ENCODE results near the gene APBB2.
"Not testable (repeated sequence)": the region's sequence is repeated elsewhere in the genome, so short reads cannot be mapped to it uniquely, and the experiment has no call there.

The APBB2 gene

DNA sequence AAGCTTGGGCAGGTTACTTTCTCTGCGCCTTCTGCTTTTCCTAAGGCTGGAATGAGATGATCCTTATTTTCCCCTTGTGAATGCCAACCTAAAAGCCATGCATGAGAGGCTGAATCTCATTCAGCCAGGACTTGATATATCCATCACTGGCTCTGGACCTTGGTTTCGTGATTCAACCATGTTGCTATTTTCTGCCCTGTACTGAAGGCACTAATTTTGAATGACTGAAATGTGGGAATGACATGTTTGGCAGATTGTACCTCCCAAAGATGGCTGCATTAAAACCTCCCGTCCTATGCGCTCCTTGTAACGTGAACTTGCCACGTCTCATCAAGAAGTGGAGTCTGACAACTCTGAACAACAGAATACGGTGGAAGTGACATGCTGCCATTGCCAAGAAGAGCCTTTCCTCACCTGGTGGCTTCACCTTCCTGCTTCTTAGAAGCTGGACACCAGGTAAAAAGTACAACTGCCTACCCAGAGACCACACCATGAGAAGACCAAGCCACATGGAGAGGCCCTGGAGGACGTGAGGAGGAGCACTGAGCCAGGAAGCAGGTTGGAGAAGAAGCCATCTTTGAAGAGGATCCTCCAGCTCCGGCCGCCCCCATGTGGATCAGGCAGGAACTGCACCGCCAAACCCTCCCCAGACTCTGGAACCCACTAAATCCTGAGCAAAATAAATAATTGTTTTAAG, 290.1 kb downstream of the APBB2 start:
- peak; percentile 55 for DNase-seq

DNA sequence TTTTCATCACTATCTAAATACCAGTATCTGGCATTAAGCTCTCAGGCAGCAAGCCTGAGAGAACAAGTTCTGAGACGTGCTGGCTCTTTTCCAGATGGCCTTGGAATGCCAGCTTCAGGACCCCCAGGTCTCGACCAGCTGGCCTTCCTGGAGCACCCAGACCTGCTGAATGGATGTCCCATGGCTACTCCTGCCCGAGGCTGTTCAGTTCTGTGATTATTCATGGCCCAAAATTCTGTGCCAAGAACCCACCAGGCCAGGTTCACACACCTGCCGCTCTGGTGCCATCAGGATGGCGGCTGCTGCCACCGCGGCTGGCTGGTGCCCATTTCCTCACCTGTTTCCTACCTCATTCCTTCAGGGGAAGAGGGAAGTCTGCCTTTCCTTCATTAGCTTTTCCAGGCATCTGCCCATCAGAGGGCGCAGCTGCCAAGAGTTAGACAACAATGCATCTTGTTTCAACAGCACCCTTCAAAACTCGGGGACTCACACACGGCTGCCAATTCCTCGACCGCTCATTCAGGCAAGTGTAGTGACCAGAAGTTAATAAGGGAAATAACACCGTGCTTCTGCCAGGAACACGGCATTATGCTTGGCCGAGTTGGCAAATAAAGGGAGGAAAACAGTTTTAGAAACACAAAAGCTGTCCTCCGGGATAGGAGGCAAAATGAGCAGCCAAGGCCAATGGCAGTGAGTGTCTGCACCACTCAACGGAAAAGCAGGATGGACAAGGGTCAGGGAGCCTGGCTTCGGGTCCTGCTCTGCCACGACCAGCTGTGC, 290.8 kb downstream of the APBB2 start:
- no peak for DNase-seq

- DNase-seq = not testable (repeated sequence)
Observed at GRCh38 chr4:40919976-40920375, 294.4 kb downstream of the APBB2 start.

DNA sequence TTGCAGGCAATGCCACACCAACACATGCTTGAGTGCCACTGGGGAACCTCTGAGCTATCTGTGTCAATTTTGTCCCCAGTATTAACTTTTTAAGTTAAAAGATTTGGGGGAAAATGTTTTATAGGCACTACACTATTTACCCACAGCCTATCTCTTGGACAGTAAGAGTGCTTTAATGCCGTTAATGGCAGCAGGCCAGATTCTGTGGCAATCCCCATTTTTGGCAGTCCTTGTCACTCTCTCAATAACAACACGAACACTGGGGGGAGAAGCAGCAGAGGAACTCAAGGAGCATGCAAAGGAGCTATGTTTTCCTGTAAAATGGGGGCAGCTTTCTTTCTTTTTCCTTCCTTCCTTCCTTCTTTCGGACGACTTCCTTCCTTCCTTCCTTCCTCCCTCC, 296.0 kb downstream of the APBB2 start:
- DNase-seq = peak; percentile 30

DNA sequence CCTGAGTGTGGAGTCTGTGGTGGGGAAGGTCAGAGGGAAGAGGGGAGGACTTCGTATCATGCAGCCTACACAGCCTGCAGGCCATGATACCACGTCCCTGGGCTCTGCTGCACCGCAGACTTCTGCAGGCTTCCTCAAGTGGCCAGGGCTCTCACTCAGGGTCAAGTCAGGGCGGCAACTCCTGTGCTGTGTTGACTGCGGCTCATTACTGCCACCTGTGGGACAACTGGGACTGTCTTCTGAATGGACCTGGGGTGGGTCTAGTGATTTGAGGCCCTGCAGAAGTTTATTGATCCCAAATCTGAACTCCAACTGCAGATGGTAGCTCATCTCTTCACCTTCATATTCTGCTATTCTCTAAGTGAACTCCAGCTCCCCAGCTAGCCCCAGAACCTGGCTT, 297.5 kb downstream of the APBB2 start:
- peak; percentile 41 for DNase-seq

- DNase-seq = no peak
Observed at GRCh38 chr4:40916218-40916555, 298.2 kb downstream of the APBB2 start.

DNA sequence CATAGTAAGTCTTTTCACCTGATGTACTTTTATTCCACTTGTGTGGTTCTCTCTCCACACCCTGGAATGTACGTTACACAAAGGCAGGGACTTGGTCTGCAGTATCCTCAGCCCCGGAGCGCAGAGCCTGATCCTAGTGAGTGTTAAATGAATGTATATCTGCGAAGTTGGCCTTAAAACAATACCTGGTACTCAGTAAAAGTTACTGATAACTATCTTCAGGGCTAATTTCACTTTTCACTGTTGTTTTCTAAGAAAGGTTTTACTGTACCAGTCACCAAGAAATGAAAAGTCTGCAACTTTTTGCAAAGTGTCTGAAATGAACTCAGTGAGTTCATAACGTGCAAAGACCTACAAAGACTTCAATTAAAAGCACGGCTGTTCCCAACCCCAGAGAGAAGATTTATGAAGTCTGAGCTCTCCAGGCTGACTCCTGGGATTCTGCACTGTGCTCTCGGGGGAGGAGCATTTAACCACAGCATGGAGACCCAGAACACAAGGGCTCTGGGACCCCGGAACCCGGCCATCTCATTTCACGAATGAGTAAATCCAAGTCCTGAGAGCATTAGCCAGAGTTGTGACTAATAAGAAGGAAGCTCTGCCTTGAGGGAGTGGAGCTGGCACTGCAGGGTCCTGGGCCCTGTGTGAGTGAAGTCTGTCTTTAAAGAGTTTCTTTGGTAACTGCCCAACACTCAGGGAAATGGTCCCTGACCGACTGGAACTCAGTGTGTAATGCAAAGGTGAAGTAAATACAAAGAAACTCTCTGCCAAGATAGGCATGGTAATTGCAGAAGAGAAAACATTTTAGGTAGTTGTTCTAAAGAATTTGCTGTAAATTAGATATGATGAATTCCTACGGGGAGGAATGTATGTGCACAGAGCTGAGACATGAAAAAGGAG, 298.8 kb downstream of the APBB2 start:
- DNase-seq = no peak

GRCh38 chr4:40912460-40913184, 301.7 kb downstream of the APBB2 start:
- DNase-seq = no peak

DNA sequence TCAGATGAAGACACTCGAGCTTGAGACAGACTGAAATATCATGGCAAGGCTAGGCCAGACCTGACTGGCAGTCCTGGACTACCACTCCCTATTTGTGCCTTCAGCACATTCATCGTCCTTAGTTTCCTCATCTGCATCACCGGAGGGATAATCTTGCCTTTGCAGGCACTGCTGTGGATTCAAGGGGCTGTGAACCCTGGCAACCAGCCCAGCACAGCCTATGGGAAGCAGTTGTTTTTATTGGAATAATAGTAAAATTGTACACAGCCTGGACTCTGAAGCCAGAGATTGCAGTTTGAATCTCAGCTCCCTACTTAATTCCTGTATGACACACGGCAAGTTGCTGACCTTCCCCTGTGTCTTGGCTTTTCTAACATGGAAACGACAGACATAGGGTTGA, 303.6 kb downstream of the APBB2 start:
- no peak for DNase-seq

- DNase-seq = peak; percentile 14
Observed at GRCh38 chr4:40909363-40909876, 304.9 kb downstream of the APBB2 start.

GRCh38 chr4:40908702-40909362, 305.5 kb downstream of the APBB2 start:
- DNase-seq = peak; percentile 70

GRCh38 chr4:40908297-40908696, 306.0 kb downstream of the APBB2 start:
- no peak for DNase-seq

- DNase-seq = no peak
Observed at GRCh38 chr4:40905414-40905813, 308.9 kb downstream of the APBB2 start.

DNA sequence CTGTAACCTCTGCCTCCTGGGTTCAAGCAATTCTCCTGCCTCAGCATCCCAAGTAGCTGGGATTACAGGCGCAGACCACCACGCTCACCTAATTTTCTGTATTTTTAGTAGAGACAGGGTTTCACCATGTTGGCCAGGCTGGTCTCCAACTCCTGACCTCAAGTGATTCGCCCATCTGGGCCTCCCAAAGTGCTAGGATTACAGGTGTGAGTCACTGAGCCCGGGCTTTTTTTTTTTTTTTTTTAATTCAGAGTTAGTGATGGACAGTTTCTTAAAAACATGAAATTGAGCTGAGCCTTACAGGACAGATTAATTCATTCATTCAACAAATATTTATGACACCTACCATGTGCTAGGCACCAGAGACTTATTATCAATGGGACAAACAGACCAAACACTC, 313.8 kb downstream of the APBB2 start:
- DNase-seq = not testable (repeated sequence)

GRCh38 chr4:40897557-40898203, 316.7 kb downstream of the APBB2 start:
- DNase-seq = peak; percentile 41

- DNase-seq = no peak
Observed at GRCh38 chr4:40890764-40891163, 323.6 kb downstream of the APBB2 start.

- no peak for DNase-seq
Observed at GRCh38 chr4:40890199-40890598, 324.1 kb downstream of the APBB2 start.

DNA sequence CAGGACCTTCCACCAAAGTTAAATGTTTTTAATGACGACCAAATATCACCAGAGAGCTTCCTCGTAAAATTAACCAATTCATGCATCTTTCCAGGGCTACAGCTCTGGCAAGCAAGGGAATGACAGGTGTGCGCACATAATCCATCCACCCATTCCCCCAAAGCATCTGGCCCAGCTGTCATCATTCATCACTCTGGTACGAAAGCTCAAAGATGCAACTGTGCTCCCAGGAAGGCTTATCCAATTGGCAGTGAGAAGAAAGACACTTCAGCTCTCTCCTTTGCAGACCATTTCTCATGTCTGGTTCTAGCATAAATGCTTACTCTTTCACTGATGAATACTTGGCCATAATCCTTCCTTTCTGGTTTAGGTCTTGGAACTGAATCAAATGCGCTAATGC, 325.4 kb downstream of the APBB2 start:
- DNase-seq = no peak

DNA sequence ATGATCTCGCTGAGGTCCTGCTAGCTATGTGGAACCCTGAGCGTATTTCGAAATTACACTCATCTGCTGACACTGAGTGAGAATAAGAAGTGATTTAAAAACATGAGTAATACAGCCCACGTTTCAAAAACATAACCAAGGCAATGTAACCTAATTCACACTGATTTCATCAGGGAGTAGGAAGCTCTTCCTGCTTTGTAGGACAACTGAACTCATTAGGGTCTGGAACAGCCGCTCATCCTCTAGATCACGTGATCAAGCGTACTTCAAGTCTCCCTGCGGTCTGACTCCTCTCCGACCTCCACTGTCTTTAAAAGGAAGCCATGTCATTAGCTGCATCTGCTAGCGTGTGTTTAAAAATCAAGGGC, 326.6 kb downstream of the APBB2 start:
- DNase-seq = peak; percentile 24

- DNase-seq = no peak
Observed at GRCh38 chr4:40886931-40887763, 327.2 kb downstream of the APBB2 start.

GRCh38 chr4:40881851-40882250, 332.5 kb downstream of the APBB2 start:
- no peak for DNase-seq

Data from MV-4-11 (cell line).